Astrocyte of the spinal cord (primary cell): ENCODE data around the gene ATP8B1.

Experiments used
- DNase-seq: peaks from one replicate; pipeline ENCODE4 v3.0.0; 2011; ENCODE audit warnings: low read depth, low spot score
- H3K4me3 ChIP-seq: 2 replicates; pipeline ENCODE4 v1.5.1; 2011; ENCODE audit warnings: low read depth, mild to moderate bottlenecking, low read length, moderate library complexity
- in situ Hi-C: cut with HindIII; loops from 2 replicates; pipeline ENCODE4 v1.10.0; 2017; ENCODE audit warnings: low sequenced_read_pairs
- TF ChIP-seq, protein P1 (sequence below): IDR thresholded peaks from 2 replicates; pipeline ENCODE4 v1.5.1; 2012; ENCODE audit warnings: low read depth, mild to moderate bottlenecking, low read length, inconsistent platforms

The ATP8B1 gene

DNA sequence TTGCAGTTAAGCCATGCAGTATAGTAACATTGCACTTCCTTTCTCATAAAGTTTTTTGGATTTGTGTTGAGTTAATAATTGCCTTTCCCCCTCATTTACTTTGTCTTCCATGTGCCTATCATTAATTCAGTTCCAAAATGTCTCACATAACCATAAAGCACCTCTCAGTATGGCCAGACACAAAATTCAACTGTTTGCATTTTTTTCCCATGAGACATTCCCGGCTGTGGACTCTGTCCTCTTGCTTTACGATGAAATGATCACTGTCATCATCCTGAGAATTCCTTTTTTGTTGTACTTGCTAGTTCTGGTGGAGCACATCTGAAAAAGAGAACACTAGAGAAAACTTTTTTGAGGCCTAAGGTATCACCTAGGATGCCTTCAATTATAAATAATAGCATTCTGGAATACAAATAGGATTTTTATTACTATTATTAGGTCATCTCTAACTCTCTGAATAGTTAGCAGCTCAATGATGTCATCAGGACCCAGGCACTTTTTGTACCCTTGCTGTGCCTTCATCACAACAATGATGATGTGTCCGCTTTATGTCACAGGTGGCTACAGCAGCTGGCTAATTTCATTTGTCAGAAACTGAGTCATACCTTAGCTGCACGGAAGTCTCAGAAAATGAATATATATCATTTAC lies 8.5 kb upstream of the ATP8B1 start:
- no peak for DNase-seq
- no peak overlapping the region for H3K4me3 ChIP-seq
- in situ Hi-C loops: no loop called here
- TF ChIP-seq, protein P1, sequence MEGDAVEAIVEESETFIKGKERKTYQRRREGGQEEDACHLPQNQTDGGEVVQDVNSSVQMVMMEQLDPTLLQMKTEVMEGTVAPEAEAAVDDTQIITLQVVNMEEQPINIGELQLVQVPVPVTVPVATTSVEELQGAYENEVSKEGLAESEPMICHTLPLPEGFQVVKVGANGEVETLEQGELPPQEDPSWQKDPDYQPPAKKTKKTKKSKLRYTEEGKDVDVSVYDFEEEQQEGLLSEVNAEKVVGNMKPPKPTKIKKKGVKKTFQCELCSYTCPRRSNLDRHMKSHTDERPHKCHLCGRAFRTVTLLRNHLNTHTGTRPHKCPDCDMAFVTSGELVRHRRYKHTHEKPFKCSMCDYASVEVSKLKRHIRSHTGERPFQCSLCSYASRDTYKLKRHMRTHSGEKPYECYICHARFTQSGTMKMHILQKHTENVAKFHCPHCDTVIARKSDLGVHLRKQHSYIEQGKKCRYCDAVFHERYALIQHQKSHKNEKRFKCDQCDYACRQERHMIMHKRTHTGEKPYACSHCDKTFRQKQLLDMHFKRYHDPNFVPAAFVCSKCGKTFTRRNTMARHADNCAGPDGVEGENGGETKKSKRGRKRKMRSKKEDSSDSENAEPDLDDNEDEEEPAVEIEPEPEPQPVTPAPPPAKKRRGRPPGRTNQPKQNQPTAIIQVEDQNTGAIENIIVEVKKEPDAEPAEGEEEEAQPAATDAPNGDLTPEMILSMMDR: no peak

DNA sequence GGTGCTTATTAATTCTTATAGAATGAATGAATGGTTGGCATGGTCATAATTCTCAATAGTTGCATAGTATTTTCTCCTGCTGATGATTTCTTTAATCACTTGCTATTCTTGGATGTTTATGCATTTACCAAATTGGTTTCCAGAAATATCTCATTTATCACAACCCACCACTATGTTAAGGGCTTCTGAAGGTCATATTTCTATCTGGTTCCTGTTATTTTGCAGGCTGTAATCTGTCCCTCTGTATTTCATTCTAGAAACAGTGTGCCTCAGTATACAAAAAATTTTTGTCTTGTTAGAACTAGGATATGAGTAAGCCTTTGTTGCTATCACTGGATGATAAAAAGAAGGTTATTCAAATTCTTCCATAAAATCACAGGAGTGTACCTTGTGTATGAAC lies 6.1 kb upstream of the ATP8B1 start:
- in situ Hi-C loops: no loop called here
- no peak for DNase-seq
- TF ChIP-seq, protein P1: no peak
- H3K4me3 ChIP-seq: no peak overlapping the region

DNA sequence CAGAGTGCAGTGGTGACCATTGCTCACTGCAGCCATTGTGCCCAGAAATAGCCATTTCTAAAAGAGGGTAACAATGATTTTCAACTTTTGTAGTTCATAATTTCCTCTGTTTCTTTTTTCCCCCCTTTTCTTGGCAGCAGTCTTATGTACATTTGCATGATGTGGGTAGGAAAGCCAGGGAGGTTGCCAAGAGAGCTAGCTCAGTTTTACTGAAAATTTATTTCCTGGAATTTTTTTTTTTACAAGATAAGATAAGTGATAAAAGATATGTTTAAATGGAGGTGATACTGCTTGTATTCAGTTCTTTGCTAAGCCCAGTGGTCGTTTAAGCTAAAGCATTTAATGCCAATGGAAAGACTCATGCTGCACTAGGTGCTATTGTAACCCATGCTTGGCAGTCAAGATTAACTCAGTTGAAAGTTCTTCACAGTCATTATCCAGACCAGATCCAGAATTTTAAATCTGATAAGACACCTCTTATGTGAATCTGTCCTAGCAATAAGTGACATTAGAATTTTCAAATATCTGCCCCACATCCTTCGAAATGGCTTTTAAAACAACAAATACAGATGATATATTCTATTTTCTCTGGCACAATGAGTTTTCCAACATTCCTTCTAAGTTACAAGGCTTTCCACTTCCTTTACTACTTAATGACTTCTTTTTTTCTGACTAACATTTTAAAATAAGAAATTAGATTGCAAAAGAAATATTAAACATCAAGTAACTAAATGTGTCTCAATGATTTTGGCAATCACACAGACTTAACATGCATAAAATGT lies 4.4 kb upstream of the ATP8B1 start:
- no peak overlapping the region for H3K4me3 ChIP-seq
- TF ChIP-seq, protein P1: no peak
- in situ Hi-C loops: no loop called here
- DNase-seq: peak; percentile 81

DNA sequence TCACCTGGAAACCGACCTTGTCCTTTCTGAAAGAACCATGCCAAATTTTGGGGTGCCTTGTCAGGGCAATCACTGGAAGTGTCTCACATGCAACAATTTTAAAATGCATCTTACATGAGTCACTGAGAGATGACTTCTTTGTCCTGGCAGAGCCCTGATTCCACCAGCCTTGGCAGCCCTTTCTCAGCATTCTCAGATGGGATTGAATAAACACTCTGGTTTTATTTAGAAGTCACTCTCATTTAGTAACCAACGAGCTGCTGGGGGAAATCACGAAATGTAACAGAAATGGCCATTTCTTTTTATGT lies 3.8 kb upstream of the ATP8B1 start:
- DNase-seq: peak; percentile 73
- in situ Hi-C loops: no loop called here
- H3K4me3 ChIP-seq: no peak overlapping the region
- TF ChIP-seq, protein P1: no peak

DNA sequence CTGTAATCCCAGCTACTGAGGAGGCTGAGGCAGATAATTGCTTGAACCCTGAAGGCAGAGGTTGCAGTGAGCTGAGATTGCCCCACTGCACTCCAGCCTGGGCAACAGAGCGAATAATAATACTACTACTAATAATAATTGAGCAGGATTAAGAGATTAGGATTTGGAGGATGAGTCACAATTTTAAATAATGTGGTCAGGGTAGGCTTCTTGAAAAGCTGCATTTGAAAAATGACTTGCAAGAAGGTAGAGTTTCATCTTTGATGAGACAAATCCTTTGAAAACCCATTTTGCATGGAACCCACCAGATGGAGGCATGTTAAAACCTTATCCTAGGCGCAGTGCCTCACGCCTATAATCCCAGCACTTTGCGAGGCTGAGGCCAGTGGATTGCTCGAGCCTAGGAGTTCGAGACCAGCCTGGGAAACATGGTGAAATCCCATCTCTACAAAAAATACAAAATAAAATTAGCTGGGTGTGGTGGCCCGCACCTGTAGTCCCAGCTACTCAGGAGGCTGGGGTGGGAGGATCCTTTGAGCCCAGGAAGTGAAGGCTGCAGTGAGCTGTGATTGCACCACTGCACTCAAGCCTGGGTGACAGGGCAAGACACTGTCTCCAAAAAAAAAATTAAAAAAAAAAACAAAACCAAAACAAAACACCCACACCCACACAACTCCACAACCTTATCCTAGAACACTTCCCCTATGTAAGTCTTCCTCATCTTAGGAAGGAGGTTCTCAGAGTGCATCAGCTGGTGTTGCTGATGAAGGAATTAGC lies 3.3 kb upstream of the ATP8B1 start:
- H3K4me3 ChIP-seq: no peak overlapping the region
- TF ChIP-seq, protein P1: no peak
- in situ Hi-C loops: no loop called here
- DNase-seq: no peak

DNA sequence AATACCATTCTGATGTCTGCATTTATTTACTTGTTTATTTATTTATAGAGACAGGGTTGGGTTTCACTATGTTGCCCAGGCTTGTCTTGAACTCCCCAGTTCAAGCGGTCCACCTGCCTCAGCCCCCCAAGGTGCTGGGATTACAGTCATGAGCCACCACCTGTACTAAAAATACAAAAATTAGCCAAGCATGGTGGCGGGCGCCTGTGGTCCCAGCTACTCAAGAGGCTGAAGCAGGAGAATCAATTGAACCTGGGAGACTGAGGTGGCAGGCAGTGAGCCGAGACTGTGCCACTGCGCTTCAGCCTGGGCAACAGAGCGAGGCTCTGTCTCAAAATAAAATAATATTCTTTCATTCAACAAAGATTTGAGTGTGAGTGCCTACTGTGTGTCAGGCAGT lies 2.0 kb upstream of the ATP8B1 start:
- TF ChIP-seq, protein P1: no peak
- no peak for DNase-seq
- H3K4me3 ChIP-seq: no peak overlapping the region
- in situ Hi-C loops: no loop called here
